ENCODE data around the gene FNBP1L.
A peak's percentile ranks its signal among the peaks of the same experiment; 100 is the strongest.

FNBP1L gene

DNA sequence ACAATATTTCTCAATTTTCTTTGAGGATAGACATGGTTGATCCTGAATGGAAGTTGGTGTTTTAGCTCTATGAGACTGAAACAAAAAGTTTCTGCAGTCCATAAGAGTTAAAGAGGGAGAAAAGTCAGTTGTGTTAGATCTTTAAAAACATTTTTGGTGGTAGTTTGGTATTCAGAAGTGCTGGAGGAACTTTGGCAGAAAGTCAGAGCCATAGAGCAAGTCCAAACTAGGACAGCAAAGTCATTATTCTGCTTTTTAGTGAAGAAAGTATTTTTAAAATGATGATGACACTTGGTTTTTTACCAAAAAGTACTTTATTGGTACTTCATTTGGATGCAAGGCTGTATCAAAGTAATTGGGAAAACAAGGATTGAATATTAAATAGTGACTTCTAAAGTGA lies 41.8 kb downstream of the FNBP1L start:
- DNase-seq (ENCODE audit: low read depth), result peak; percentile 4

GRCh38 chr1:93490357-93490756 lies 42.4 kb downstream of the FNBP1L start:
- no peak for DNase-seq (ENCODE audit: low read depth)

DNA sequence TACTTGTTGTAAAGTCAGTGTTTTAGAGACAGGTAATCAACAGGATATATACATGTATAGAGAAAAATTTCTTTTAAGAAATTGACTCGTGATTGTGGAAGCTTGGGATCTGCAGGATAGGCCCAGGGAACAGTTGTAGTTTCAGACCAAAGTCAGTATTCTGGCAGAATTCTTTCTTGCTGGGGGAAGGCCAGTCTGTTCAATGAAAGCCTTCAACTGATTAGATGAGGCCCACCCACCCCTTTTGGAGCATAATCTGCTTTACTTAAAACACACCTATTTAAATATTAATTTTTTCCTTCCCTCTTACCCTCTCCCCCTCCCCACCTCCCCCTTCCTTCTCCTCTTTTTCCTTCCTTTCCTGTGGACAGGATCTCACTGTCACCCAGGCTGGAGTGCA lies 48.0 kb downstream of the FNBP1L start:
- no peak for DNase-seq (ENCODE audit: low read depth)

DNA sequence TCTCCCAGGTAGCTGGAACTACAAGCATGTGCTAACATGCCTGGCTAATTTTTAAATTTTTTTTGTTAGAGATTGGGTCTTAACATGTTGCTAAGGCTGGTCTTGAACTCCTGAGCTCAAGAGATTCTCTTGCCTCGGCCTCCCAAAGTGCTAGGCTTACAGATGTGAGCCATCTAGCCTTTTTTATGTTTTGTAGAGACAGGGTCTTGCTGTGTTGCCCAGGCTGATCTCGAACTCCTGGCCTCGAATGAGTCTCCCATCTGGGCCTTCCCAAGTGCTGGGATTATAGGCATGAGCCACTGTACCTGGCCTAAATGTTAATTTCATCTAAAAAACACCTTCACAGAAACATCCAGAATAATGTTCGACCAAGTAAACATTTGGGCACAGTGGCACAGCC lies 48.6 kb downstream of the FNBP1L start:
- no peak for DNase-seq (ENCODE audit: low read depth)

DNA sequence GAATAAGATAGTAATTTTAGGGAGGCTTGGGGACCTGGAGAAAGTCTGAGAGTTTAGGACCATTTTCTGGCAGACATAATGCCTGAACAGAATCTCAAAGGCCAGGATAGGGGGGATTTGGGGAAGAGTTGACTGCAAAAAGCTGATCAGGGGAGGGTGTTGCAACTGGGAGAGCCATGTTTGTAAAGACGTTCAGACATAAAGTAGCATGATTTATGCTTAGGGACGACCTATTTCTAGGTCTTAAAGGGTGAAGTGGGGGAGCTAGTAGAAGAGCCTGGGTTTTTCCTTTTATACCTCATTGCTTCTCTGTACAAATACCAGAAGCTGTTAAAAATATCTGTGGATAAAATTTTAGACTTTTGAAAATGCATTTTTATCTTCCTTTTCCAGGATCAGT lies 51.2 kb downstream of the FNBP1L start:
- DNase-seq (ENCODE audit: low read depth), result no peak

DNA sequence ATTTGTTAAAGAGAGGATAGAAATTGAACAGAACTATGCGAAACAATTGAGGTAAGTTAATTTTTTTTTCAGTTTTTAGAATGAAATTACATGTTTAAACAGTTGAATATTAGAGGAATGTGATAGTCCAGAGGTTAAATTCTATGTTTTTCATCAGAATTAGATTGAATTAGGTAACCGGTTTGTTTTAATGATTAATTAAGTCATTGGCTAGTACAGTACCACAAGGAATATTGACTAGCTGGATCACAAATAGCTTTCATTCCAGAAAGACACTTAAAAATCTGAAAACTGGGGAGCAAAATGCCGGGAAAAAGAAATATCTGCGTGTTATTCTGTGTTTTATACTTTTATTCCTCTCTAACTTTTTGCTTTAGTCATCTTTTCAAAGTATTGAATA lies 51.6 kb downstream of the FNBP1L start:
- DNase-seq (ENCODE audit: low read depth), result no peak

GRCh38 chr1:93500275-93500674 lies 52.4 kb downstream of the FNBP1L start:
- DNase-seq (ENCODE audit: low read depth), result no peak

DNA sequence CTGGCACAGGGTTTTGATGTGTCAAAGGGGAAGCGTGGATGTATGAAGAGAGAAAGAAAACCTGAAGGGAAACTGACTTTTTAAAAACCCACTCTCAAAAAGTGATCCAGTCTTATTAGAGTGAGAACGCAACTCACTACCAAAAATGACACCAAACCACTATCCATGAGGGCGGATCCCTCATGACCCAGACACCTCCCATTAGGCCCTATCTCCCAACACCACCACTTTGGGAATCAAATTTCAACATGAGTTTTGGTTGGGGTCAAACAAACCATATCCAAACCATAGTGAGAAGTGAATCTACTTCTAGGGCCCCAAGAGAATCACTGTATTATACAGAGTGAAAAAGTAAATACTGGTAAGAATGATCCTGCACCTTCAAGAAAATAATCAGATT lies 53.5 kb downstream of the FNBP1L start:
- no peak for DNase-seq (ENCODE audit: low read depth)

- no peak for DNase-seq (ENCODE audit: low read depth)
Measured at GRCh38 chr1:93501829-93502369, 54.0 kb downstream of the FNBP1L start.

DNA sequence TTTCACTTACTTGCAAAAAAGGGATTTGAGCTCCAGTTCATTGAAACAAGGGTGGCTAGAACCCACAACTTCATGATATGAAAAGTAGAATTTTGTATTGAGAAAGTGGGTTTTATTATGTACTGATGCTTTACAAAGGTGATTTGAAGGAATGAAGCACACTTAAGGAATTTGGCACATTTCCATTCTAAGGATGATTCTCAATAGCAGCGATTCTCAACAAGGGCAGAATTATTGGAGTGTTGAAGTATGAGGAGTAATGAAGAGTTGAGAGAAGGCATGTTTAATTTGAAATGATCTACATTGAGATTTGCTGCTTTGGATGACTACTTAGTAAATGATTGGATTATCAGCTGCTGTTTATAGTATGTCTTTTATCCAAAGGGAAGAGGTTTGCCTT lies 54.7 kb downstream of the FNBP1L start:
- DNase-seq (ENCODE audit: low read depth), result no peak

- DNase-seq (ENCODE audit: low read depth), result no peak
Measured at GRCh38 chr1:93503163-93503562, 55.2 kb downstream of the FNBP1L start.

GRCh38 chr1:93503816-93504215 lies 55.9 kb downstream of the FNBP1L start:
- DNase-seq (ENCODE audit: low read depth), result no peak

DNA sequence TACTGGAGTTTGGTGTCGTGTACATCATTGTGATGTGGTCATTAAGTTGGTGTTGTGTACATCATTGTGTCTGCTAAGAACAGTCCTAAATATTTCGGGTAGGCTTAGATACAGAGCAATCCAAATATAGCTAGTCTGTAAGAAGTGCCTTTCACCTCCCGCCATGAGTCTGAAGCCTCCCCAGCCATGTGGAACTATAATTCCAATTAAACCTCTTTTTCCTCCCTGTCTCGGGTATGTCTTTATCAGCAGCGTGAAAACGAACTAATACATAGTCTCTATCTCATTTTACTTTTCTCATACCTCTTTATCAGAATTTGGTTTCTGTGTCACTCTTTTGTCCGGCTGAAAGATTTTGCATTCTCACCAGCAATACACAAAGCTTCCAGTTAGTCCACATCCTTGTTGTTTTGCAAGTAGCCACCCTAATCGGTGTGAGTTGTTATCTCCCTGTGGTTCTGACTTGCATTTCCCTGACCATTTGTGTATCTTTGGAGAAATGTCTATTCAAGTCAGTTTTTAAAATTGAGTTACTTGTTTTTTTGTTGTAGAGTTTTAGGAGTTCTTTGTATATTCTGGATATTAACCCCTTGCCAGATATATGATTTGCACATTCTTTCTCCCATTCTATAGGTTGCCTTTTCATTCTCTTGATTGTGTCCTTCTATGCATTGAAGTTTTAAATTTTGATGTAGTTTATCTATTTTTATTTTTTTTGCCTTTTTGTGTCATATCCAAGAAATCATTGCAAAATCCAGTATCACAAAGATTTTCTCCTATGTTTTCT lies 56.5 kb downstream of the FNBP1L start:
- DNase-seq (ENCODE audit: low read depth), result no peak

DNA sequence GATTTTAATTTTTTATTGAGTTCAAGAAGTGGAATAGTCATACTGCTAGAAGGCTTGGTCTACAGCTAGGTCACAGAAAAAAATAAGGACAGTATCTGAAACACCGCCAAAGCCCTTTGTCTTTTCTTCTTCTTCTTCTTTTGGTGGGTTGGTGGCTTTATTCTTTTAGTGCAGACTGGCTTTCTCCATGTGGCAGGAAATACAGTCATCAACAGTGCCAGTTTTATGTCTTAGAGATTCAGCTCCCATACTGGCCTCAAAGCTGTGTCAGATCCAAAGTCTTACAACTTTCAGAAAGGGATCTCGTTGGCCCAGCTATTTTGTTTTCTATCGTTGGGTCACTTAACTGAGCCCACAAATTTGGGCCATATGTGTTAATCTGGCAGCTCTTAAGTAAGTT lies 58.2 kb downstream of the FNBP1L start:
- DNase-seq (ENCODE audit: low read depth), result no peak

DNA sequence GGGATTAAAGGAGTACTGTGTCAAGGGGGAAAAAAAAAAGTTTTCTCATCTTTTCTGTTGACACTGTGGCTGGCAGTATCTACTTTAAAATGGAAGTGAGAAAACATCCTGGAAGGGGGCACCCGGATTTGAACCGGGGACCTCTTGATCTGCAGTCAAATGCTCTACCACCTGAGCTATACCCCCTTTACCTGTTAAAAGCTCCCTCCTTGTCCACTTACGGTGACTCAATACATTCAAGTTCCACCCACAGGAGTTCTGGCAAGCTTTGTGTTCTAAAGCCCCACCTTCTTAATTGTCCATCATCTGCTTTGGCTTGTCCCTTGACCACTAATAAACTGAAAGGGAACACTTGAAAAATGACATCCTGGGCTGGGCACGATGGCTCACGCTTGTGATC lies 68.2 kb downstream of the FNBP1L start:
- no peak for DNase-seq (ENCODE audit: low read depth)

DNA sequence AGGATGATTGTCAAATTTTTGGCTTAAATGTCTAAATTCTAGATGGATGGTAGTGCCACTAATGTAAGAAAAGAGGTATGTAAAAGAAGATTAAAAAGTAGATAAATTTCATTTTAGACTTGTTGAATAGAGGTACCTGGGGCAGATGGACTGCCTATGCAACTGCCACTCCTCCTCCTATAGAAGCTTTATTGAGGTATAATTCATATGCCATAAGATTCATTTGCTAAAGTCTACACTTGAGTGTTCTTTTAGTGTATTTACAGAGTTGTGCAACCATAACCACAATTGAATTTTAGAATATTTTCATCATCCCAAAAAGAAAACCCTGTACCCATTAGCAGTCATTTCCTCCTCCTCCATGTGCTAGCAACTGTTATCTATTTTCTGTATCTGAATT lies 70.6 kb downstream of the FNBP1L start:
- no peak for DNase-seq (ENCODE audit: low read depth)

DNA sequence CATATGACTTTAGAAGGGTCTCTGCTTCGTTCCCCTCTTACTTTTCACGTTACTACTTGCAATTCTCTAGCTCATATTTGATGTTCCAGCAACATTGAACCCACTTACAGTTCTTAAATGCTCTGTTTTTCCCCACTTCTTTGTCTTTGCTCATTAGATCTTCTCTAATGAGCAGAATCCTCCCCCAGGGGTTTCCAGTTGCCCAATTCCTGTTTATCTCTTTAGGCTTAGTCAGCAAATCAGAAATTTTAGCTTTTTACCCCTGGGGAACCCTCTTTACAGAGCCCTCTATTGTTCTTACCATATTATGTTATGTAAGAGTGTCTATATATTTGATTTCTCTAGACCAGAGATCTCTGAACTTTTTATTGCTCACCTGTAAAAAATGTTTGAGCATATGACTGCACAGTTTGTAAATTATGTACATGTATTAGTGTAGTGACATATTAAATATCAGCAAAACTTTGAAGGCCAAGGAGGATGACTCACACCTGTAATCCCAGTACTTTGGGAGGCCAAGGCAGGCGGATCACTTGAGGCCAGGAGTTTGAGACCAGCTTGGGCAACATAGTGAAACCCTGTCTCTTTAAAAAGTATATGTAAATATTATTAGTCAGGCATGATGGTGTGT lies 71.4 kb downstream of the FNBP1L start:
- no peak for DNase-seq (ENCODE audit: low read depth)

- no peak for DNase-seq (ENCODE audit: low read depth)
Measured at GRCh38 chr1:93521618-93522017, 73.7 kb downstream of the FNBP1L start.

DNA sequence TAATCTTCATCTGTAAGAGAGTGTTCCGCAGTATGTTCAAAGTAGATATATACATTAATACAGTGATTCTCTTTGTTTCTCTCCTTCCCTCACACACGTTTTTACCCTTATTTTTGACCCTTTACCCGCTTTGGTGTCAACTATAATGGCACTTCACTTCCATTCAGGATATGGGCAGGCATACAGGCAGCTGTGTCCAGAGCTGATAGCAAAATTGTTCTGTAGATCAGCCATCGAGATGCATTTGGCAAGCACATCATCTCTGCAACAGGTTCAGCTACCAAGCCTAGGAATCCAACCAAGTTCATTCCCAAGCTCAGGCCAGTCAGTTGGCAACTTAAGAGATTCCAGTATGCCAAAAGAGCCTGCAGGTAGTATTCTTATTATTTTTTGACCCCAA lies 74.8 kb downstream of the FNBP1L start:
- no peak for DNase-seq (ENCODE audit: low read depth)

DNA sequence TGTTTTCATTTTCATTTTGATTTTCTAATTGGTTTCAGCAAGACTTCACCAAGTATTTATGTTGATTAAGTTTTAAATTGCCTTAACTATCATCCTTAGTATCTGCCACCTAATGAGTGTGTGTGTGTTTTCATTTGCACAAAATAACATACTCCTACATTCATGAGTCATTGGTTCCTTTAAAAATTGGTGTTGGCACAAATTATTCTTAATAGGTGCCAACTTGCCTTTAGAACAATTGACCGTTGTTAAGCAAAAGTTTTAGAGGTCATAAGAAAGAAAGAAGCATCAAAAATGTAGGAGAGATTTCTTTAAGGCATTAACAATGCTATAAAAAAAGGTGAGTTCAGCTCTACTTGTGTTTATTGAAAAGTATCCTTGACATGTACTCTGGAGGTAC lies 77.5 kb downstream of the FNBP1L start:
- DNase-seq (ENCODE audit: low read depth), result no peak

DNA sequence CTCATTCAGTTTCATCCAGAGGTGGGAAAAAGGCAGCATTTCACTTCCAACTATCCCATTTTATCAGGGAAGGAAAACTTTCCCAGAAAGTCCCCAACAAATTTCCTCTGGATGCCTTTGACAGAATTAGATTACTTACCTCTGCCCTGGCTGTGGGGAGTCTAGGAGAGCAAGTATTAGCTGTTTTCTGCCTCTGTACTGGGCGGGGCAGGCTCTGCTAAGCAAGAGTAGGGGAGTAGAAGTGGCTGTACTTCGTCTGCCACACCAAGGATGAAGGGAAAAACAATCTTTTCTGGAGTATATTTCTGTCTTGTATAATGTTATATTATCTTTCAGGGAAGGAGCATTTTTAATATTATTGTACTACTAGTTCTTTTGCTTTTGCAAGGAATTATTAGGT lies 78.5 kb downstream of the FNBP1L start:
- DNase-seq (ENCODE audit: low read depth), result no peak

GRCh38 chr1:93528412-93528811 lies 80.5 kb downstream of the FNBP1L start:
- DNase-seq (ENCODE audit: low read depth), result no peak

DNA sequence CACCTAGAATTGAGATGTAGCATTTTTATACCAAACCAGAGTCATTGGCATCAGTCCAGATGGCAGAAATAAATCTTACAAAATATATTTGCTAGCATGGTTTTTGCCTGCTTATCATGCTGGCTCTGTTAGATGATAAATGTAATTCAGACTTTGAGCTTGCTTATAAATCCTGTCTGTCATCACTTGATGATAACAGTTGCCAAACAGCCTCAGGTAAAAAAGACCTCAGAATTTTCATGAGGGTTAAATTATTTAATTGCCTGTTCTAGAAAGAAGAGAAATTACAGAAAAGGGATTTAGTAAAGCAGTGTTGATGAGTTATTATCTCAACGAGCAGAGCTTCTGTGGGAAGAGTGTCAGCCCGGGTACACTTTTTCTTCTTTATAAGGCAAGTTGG lies 83.3 kb downstream of the FNBP1L start:
- no peak for DNase-seq (ENCODE audit: low read depth)
